ENCODE data around the gene SZT2. TPM values are rescaled to one million over a fixed set of nuclear protein-coding genes. Genes with fewer than 3 reads are reported as not detected.

Gene SZT2
- total and polyA plus RNA-seq, 2 of the 13 experiments (the other 11 are each of a cell fraction or from before 2014, with no cell fraction given), result 8.0 to 8.8 TPM

DNA sequence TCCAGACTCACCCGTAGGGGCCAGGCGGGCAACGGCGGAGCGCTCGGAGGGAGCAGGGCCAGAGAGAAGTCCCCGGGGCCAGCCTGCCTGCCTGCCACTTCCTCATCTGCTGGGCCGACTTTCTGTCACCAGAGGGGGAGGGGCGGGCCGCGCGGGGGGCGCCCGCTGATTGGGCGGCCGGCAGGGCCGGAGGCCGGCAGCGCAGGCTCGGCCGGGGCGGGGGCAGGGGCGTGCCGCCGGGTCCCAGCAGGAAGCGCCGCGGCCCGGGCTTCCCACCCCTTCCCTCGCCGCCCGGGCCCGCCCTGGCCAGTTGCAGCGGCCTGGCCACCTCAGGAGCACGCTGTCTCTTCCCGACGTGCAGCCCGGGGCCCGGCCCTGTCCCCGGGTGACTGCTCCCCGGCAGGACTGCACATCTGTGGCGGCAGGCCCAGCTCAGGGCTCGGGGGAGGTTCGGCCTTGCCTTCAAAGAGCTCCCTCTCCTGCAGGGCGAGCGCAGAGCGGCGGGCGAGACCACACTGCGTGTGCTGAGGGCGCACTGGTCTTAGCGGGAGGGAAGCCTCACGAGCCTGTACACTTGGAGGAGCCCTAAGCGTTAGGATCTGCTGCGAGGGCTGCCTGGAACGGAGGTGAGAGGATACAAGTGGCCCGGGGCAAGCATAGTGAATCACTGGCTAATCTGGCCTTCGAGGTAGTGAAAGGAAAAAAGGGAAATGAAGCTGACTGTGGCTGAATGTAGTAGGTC, 21.6 kb upstream of the SZT2 start, which contains the start of gene ELOVL1 (continued):
- TF ChIP-seq ZBTB43 (CRISPR knock-in tag; conservative IDR thresholded peaks at IDR 0.05) (peak; percentile 77; the same call in 1 of the 2 replicates), SRSF9 (IDR thresholded peaks at IDR 0.05; ENCODE audit: borderline replicate concordance, insufficient read depth, low read depth, low read length, poor library complexity, severe bottlenecking) (no peak), TFAP4 (IDR thresholded peaks at IDR 0.05; ENCODE audit: borderline replicate concordance, low read depth) (peak; percentile 6; the same call in 1 of the 2 replicates), EP300 (IDR thresholded peaks at IDR 0.05; ENCODE audit: low read depth in 2 of 2, low read length in 2 of 2) (no peak), EP300 (CRISPR knock-in tag; IDR thresholded peaks at IDR 0.05; ENCODE audit: borderline replicate concordance) (0 out of 2 replicates have a peak, but pooled peaks have one; percentile 20), ZNF143 (CRISPR knock-in tag; IDR thresholded peaks at IDR 0.05) (no peak), RXRB (CRISPR knock-in tag; IDR thresholded peaks at IDR 0.05; ENCODE audit: borderline replicate concordance) (peak; percentile 36; the same call in 1 of the 2 replicates), KLF16 (CRISPR knock-in tag; IDR thresholded peaks at IDR 0.05) (peak in 1 of 2 experiments; percentile 88; a peak in 2 of 4 replicates), ZSCAN9 (CRISPR knock-in tag; IDR thresholded peaks at IDR 0.05; ENCODE audit: borderline replicate concordance) (peak; percentile 76; the same call in 1 of the 2 replicates), ZNF709 (CRISPR knock-in tag; IDR thresholded peaks at IDR 0.05) (0 out of 2 replicates have a peak, but pooled peaks have one; percentile 49), ETV6 (CRISPR knock-in tag; conservative IDR thresholded peaks at IDR 0.05) (peak; percentile 81; the same call in 1 of the 2 replicates), KDM2A (CRISPR knock-in tag; IDR thresholded peaks at IDR 0.05; ENCODE audit: borderline replicate concordance, low read depth) (peak; percentile 96), ZNF510 (CRISPR knock-in tag; IDR thresholded peaks at IDR 0.05; ENCODE audit: low read depth) (no peak), YY1 (IDR thresholded peaks at IDR 0.05; ENCODE audit: insufficient read depth, insufficient replicate concordance, low read depth, low read length) (no peak), ZNF354B (CRISPR knock-in tag; IDR thresholded peaks at IDR 0.05) (0 out of 2 replicates have a peak, but pooled peaks have one; percentile 63), PITX1 (CRISPR knock-in tag; IDR thresholded peaks at IDR 0.05) (peak; percentile 40; the same call in 1 of the 2 replicates), TAF1 (CRISPR knock-in tag; IDR thresholded peaks at IDR 0.05) (peak; percentile 83), NR2F6 (IDR thresholded peaks at IDR 0.05) (no peak), NR2F6 (CRISPR knock-in tag; IDR thresholded peaks at IDR 0.05) (peak; percentile 55), JUN (CRISPR knock-in tag; IDR thresholded peaks at IDR 0.05) (0 out of 2 replicates have a peak, but pooled peaks have one; percentile 5)
- TF ChIP-seq, protein P1, sequence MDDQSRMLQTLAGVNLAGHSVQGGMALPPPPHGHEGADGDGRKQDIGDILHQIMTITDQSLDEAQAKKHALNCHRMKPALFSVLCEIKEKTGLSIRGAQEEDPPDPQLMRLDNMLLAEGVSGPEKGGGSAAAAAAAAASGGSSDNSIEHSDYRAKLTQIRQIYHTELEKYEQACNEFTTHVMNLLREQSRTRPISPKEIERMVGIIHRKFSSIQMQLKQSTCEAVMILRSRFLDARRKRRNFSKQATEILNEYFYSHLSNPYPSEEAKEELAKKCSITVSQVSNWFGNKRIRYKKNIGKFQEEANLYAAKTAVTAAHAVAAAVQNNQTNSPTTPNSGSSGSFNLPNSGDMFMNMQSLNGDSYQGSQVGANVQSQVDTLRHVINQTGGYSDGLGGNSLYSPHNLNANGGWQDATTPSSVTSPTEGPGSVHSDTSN (CRISPR knock-in tag; IDR thresholded peaks at IDR 0.05; ENCODE audit: borderline replicate concordance), result peak; percentile 34; the same call in 1 of the 2 replicates
- TF ChIP-seq, protein P2, sequence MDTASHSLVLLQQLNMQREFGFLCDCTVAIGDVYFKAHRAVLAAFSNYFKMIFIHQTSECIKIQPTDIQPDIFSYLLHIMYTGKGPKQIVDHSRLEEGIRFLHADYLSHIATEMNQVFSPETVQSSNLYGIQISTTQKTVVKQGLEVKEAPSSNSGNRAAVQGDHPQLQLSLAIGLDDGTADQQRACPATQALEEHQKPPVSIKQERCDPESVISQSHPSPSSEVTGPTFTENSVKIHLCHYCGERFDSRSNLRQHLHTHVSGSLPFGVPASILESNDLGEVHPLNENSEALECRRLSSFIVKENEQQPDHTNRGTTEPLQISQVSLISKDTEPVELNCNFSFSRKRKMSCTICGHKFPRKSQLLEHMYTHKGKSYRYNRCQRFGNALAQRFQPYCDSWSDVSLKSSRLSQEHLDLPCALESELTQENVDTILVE (CRISPR knock-in tag; IDR thresholded peaks at IDR 0.05), result peak; percentile 91
- TF ChIP-seq, protein P3, sequence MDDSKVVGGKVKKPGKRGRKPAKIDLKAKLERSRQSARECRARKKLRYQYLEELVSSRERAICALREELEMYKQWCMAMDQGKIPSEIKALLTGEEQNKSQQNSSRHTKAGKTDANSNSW (CRISPR knock-in tag; IDR thresholded peaks at IDR 0.05; ENCODE audit: borderline replicate concordance), result peak; percentile 70; the same call in 1 of the 2 replicates
- TF ChIP-seq, protein P4, sequence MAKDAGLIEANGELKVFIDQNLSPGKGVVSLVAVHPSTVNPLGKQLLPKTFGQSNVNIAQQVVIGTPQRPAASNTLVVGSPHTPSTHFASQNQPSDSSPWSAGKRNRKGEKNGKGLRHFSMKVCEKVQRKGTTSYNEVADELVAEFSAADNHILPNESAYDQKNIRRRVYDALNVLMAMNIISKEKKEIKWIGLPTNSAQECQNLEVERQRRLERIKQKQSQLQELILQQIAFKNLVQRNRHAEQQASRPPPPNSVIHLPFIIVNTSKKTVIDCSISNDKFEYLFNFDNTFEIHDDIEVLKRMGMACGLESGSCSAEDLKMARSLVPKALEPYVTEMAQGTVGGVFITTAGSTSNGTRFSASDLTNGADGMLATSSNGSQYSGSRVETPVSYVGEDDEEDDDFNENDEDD (CRISPR knock-in tag; IDR thresholded peaks at IDR 0.05; ENCODE audit: borderline replicate concordance), result peak; percentile 77
